GM18498 (cell line): Measurements from ENCODE around the gene CPT1B.
"Not testable (repeated sequence)": the region's sequence is repeated elsewhere in the genome, so short reads cannot be mapped to it uniquely, and the experiment has no call there.

Experiments used
- ATAC-seq: cut with Tn5 transposase; IDR thresholded peaks from one replicate; pipeline ENCODE4 v1.9.1; 2021; ENCODE audit warnings: mild to moderate bottlenecking, moderate library complexity; ENCODE audit not compliant: unreplicated experiment

The CPT1B gene

GRCh38 chr22:50577987-50578775 is at the start of gene CPT1B:
Gene CPT1B (minus strand): TSS chr22:50578427. CDS start chr22:50577915, 512 bp downstream.
- no peak for ATAC-seq

DNA sequence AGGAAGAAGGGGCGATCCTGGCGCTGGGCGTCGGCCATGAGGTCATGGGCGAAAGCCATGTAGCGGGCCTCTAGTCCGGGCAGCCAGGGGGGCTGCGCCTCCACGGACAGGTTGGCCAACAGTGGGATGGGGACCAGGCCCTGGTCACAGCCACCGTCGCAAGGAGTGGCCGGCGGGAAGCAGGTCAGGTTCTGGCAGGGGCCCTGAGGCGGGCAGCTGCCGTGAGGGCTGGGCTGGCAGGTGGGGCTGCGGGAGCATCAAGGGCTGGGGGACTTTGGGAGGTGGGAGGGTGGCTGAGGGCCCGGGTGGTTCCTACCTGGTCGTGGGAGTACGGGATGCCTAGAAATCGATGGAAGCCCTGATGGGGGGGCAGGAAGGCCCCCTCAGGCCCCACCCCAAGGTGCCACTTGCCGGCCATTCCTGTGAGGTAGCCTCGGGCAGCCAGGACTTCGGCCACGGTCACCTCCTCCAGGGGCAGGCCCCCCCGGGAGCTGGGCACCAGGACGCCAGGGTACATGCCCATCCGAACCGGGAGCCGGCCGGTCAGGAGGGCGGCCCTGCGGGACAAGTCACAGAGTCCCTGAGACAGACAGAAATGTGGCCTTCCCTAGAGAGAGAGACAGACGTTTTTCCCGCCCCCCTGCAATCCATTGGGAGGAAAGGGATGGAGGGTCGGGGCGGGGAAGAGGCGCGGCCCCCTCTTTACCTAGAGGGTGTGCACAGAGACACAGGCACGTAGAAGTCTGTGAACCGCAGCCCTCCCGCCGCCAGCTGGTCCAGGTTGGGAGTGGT is 48.8 kb upstream of the CPT1B start:
- no peak for ATAC-seq

DNA sequence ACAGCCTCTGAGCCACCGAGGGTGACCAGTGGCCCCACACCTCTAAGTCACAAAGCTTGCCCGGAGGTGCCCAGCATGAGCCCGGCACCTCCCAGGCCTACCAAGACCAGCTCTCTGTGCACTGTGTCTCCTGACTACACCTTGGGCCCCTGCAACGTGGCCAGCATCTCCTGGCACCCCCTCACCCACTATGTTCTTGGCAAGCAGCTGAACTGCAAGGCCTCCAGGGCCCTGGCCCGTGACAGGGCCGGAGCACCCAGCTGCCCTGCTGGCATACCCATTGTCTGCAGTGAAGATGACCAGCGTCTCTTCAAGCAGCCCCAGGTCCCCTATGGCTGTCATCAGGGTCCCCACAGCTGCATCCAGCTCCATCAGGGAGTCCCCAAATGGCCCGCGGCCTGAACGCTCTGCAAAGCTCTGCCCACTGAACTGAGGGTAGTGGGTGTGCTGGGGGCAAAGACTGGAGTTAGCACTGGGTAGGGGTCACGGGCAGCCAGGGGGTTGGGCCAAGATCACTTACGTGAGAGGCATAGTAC is 48.2 kb upstream of the CPT1B start:
- no peak for ATAC-seq

GRCh38 chr22:50625568-50626313 is 47.5 kb upstream of the CPT1B start:
- no peak for ATAC-seq

DNA sequence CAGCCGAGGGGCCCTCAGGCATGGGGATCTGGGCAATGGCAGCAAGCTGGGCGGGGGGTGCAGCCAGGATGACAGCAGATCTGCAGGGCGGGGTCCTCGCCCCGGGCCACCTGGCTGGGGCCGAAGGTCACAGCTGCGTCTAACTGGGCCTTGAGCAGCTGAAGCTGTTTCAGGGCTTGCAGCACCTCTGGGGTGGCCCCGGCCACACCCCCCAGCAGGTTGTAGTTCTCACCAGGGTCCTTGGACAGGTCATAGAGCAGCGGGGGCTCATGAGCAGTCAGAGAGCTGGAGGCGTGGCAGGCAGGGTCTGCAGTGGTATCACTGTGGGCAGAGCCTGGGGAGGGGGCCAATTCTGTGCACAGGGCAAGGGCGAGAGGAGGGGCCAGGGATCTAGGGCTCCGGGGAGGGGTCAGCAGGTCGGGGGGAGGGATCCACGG is 46.9 kb upstream of the CPT1B start:
- ATAC-seq, result no peak

GRCh38 chr22:50624347-50625130 is 46.3 kb upstream of the CPT1B start:
- ATAC-seq, result no peak

DNA sequence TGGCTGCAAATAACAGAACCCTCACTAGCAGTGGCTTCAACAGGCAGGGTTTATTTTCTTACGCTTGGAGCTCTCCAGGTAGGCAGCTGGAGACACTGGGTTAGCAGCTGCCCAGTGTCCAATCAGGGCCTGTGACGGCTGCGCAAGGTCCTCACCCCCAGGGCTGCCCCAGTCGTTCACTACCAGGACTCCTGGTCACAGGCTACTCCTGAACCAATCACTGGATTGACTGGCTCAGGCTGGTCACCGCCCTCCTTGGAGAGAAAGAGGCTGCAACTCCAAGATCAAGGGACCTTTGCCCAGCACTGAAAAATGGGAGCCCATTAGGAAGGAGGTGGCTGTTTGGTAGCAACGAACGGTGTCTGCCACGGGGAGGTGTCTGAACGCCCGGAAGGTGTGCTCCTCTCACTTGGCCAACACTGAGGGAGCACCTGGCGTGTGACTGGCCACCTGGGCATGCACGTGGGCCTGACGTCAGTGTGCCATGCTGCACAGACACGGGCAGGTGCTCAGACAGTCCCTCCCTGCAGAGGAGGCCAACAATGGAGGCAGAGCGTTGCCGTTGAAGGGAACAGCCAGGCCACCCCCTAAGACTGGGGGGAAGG is 44.6 kb upstream of the CPT1B start:
- ATAC-seq, result no peak

DNA sequence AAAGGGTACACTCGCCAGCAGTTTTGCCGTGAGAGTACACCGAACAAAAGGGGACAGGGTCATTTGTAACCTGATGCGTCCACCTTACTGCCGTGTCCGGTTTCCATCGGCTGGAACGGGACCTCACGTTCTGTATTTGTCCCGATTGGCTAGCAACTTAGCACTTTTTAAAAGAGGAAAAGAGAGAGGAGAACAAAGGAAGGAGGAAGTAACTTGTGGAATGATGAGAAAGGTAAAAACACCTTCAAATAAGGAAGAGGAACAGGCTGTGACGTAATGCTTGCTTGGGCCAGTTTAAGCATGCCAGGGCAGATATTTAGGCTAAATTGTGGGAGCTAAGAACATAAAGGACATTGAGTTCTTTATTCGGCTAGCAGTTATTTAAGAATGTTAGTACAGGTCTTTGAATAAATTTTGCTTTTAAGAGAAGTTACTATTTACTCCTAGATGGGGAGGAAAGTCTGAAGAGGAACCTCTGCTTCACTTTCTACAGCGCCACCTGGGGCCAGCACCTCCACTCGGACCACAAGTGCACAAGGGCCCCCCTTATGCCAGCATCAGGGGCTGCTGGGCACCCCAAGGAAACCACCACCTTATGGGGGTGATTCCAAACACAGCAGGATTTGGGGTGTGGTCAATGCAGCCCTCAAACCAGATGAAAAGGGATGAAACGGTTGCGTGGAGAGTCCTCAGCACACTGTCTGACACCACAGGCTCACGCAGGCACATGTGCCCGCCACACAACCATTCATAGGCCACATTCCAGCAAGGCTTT is 43.9 kb upstream of the CPT1B start:
- ATAC-seq, result no peak

GRCh38 chr22:50621356-50621880 is 43.2 kb upstream of the CPT1B start:
- ATAC-seq, result peak; percentile 36

GRCh38 chr22:50620593-50621355 is 42.5 kb upstream of the CPT1B start:
- peak; percentile 58 for ATAC-seq

DNA sequence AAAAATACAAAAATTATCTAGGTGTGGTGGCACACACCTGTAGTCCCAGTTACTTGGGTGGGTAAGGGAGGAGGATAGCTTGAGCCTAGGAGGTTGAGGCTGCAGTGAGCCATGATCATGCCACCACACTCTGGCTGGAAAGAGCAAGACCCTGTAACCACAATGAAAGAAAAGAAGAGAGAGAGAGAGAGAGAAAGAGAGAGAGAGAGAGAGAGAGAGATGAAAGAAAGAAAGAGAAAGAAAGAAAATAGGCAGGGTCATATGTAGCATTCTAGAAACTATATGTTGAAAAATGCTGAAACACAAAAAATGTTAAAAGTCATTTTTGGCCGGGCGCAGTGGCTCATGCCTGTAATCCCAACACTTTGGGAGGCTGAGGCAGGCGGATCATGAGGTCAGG is 36.1 kb upstream of the CPT1B start:
- not testable (repeated sequence) for ATAC-seq

GRCh38 chr22:50613291-50613981 is 35.2 kb upstream of the CPT1B start:
- no peak for ATAC-seq

DNA sequence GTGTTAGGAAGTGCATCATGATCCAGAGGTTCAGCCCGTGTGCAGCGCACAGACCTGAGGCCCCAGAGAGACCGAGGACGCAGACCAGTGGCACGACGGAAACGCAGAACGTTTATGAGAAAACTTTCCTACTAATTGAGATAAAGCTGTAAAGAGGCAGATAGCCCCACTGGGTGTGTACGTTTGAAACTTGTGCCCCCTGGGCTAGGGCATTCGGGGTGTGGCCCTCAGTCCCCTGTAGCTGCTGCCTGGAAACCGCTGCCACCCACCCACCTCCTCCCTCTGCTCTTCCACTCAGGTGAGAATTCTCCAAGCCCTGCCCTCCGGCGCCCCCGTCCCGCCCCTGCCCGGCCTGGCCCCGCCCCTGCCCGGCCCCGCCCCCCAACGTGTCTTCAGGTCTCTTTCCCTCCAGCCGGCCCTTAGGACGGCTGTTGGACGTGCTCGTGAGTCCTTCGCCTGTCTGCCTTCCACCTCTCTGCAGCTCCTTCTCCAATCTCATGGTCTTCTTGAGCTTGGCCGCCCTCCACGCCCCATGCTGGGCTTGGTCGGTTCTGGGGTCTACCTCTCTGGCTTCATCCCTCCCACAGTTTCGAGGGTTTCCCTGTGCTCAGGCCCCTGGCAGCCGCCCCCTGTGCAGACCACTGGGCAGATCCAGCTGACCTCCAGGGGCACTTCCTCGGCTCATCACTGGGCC is 34.4 kb upstream of the CPT1B start:
- ATAC-seq, result no peak

GRCh38 chr22:50612168-50612527 is 33.9 kb upstream of the CPT1B start:
- no peak for ATAC-seq

- ATAC-seq, result no peak
Measured at GRCh38 chr22:50611341-50612060, 33.3 kb upstream of the CPT1B start.

- no peak for ATAC-seq
Measured at GRCh38 chr22:50610581-50610980, 32.4 kb upstream of the CPT1B start.
